NCI-H1105 (cell line): ENCODE results near the gene MCM3.
A peak's percentile ranks its signal among the peaks of the same experiment; 100 is the strongest.

ENCODE experiments used
- DNase-seq: peaks from one replicate; lab custom pipeline; 2025; lab: John Stamatoyannopoulos, UW

MCM3 gene

GRCh38 chr6:52301326-52301725 is 16.8 kb upstream of the MCM3 start:
- DNase-seq: no peak

- no peak for DNase-seq
Measured at GRCh38 chr6:52300489-52300931, 16.0 kb upstream of the MCM3 start.

GRCh38 chr6:52299653-52300052 is 15.1 kb upstream of the MCM3 start:
- no peak for DNase-seq

- no peak for DNase-seq
Measured at GRCh38 chr6:52297433-52297832, 12.9 kb upstream of the MCM3 start.

- no peak for DNase-seq
Measured at GRCh38 chr6:52293067-52293466, 8.5 kb upstream of the MCM3 start.

GRCh38 chr6:52288841-52289240 is 4.3 kb upstream of the MCM3 start:
- DNase-seq: no peak

- DNase-seq: no peak
Measured at GRCh38 chr6:52288216-52288615, 3.7 kb upstream of the MCM3 start.

- peak; percentile 73 for DNase-seq
Measured at GRCh38 chr6:52286798-52287432, 2.4 kb upstream of the MCM3 start.

- no peak for DNase-seq
Measured at GRCh38 chr6:52285177-52286068, 881 bp upstream of the MCM3 start.

- DNase-seq: peak; percentile 63
Measured at GRCh38 chr6:52284131-52284459, 447 bp downstream of the MCM3 start.

GRCh38 chr6:52283111-52283510 is 1.4 kb downstream of the MCM3 start:
- no peak for DNase-seq

- DNase-seq: no peak
Measured at GRCh38 chr6:52276130-52276529, 8.4 kb downstream of the MCM3 start.

GRCh38 chr6:52271852-52272460 is 12.6 kb downstream of the MCM3 start:
- DNase-seq: no peak

- peak; percentile 22 for DNase-seq
Measured at GRCh38 chr6:52263709-52264540, 20.6 kb downstream of the MCM3 start.

- DNase-seq: no peak
Measured at GRCh38 chr6:52262620-52263344, 21.8 kb downstream of the MCM3 start.

GRCh38 chr6:52261229-52261628 is 23.3 kb downstream of the MCM3 start:
- no peak for DNase-seq

- DNase-seq: no peak
Measured at GRCh38 chr6:52260634-52261033, 23.9 kb downstream of the MCM3 start.

GRCh38 chr6:52255434-52255833 is 29.1 kb downstream of the MCM3 start:
- DNase-seq: no peak

- no peak for DNase-seq
Measured at GRCh38 chr6:52254731-52255378, 29.7 kb downstream of the MCM3 start.

GRCh38 chr6:52253494-52253893 is 31.0 kb downstream of the MCM3 start:
- DNase-seq: no peak

- DNase-seq: no peak
Measured at GRCh38 chr6:52251113-52251512, 33.4 kb downstream of the MCM3 start.
